MM.1S (cell line): ENCODE measurements around the gene APOBEC3H.

Source experiments
- CTCF ChIP-seq: fragments of 300-600 bp; sonication (generic); IDR thresholded peaks from 2 replicates; pipeline ENCODE4 v1.5.1; 2016; ENCODE audit warnings: antibody characterized with exemption, low read length, mixed read lengths
- EZH2phosphoT487 ChIP-seq: fragments of 300-600 bp; sonication (generic); IDR thresholded peaks from 2 replicates; pipeline ENCODE4 v1.6.1; 2018; ENCODE audit warnings: antibody characterized with exemption, low read length

GRCh38 chr22:39088685-39089032 lies 8.4 kb upstream of the APOBEC3H start:
- TF ChIP-seq CTCF (no peak), EZH2phosphoT487 (no peak)
